Measurements from ENCODE around the gene MCM10.
"Not testable (repeated sequence)": the region's sequence is repeated elsewhere in the genome, so short reads cannot be mapped to it uniquely, and the experiment has no call there.

Gene MCM10

DNA sequence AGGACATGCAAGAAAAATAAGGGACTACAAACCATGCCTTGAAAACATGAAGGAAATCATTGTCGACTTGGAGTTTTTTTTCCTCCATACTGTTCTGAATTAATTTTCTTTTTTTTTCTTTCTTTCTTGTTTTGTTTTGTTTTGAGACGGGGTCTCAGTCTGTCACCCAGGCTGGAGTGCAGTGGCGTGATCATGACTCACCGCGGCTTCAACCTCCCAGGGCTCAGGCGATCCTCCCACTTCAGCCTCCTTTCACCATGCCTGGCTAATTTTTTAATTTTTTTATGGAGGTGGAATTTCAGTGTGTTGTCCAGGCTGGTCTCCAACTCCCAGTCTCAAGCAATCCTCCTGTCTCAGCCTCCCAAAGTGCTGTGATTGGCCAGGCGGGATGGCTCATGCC is 61.2 kb downstream of the MCM10 start:
- no peak for DNase-seq

DNA sequence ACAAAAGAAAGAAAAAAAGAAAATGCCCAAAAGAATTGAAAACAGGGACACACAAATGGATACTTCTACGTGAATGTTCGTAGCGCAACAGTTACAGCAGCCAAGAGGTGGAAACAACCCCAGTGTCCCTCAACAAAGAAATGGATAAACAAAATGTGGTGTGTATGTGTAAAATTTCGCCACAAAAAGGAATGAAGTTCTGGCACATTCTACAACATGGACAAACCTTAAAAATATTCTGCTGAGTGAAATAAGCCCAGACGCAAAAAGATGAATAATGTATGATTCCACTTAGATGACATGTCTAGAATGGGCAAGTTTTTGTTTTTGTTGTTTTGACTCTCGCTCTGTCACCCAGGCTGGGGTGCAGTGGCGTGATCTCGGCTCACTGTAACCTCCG is 61.9 kb downstream of the MCM10 start:
- DNase-seq, result no peak

DNA sequence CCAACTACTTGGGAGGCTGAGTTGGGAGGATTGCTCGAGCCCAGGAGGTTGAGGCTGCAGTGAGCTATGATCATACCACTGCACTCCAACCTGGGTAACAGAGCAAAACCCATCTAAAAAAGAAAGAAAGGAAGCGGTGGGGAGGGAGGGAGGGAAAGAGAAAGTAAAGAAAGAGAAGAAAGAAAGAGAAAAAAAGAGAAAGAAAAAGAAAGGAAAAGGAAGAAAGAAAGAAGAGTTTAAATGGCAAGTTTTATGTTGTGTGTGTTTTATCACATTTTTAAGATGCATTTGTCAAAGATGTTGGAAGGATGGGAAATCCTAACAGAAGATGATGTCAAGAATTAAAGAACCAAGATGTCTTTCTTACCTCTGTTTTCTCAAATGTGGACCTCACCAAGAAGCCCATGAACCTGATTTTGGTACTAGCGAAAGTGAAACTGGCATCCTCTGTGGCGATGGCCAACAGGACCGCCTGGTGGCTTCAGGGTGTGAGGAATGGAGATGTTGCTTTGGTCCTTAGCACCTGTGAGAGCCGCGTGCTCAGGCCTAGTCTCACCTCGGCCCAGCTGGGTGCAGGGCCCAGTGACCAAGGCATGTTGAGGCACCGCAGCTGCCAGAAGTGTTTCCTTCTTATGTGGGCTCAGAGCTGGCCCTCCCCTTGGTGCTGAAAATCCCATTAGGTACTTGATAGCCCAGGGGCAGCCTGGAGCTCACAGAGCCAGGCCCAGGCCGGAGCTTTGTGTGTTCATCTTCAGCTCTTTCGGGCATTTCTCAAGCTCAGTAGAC is 63.0 kb downstream of the MCM10 start:
- DNase-seq, result no peak

DNA sequence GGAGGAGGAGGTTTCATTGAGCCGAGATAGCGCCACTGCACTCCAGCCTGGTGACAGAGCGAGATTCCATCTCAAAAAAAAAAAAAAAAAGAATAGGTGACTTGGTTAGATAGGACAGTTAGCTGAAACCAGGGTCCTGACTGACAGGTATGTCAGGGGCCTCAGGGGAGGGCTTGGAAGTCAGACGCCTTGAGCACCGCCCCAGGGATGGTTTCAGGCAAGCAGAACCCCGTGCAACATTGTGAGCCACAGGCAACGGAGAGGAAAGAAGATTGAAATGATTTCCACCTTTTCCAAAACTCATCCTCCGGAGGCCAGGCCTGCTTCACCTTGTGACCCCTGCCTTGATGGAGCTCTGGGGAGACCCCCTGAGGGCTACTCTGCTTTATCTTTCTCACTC is 64.2 kb downstream of the MCM10 start:
- DNase-seq, result no peak

DNA sequence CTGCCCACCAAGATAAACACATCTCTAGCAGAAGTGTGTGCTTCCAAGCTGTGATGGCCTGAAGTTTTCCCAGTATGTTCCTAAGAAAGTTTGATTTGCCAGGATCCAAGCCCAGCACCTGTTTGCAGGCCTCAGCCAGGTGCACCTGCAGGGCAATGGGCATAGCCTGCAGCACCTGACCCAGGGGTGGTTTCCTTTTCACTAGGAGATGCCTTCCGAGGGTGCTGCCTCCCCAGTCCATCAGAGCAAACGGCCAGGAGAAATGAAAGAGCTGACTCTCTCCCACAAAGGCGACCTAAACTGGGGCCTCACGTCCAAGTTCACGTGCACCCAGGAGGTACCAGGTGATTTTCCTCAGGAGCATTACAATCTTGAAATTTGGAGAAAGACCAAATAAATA is 65.7 kb downstream of the MCM10 start:
- DNase-seq, result no peak

DNA sequence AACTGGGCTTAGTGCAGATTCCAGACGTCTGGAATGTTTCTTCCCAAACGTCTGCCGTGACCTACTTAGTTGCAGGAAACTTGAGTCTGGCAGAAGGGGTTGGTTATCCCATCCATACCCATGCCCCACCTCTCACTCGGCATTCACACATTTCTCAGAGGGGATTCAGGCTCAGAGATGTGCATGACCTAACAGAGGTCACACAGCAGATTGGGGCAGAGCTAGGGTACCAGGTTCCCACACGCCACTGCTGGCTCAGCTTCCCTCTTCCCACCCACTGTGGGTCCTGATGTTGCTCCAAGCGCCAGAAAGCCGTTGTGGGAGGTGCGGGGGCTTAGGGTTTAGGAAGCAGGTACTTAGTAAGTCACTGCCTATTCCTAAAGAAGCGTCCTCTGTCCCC is 69.8 kb downstream of the MCM10 start:
- no peak for DNase-seq

DNA sequence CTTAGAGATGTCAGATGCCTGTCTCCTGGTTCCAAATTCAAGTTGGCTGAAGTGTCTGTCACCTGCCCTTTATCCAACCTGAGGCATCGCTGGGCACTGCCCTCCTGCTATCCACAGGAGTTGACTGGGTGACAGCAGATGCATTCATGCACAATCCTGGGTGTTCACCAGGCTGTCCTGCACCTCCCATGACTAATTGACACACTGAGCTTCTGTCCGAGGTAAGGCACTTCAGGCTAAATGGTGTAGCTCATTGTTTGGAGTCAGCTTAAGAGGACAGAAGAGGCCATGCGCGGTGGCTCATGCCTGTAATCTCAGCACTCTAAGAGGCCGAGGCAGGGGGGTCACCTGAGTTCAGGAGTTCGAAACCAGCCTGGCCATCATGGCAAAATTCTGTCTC is 70.5 kb downstream of the MCM10 start:
- DNase-seq, result no peak

DNA sequence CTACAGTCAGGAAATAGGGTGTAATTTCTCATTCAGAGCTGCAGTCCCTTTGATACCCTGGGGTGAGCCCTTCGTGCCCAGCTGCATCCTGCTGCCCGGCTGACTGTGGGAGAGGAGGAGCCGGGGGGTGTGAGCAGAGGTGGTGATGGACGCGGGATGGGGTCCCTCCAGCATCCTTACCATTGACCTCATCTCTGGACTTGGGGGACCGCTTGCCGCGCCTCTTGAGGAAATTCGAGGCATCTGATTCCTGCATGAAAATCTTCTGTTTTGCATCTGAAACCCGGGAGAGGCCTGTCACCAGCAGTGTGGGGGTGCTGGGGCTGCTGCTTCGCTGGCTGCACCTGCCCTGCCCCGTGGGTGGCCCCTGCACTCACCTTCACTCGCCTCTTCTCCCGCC is 72.0 kb downstream of the MCM10 start:
- no peak for DNase-seq

DNA sequence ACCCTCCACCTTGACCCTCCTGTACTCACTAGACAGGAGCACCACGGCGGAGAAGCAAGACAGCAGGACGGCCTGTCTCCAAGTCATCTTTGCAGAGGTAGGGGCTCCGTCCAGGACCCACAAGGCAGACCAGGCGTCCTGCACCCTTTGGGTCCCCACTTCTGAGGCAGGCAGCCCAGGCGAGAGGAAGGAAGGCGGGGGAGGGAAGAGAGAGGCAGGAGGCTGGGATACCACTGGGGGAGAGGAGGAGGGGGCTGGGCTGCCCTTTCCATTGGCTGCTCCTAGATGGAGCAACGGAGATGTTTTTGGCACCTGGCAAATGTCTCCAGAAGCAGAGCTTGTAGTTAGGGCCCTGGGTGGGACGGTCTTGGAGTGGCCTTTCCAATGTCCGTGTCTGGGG is 72.8 kb downstream of the MCM10 start, which contains the start of gene UCMA:
TSS of gene UCMA (minus strand) at position 203 of the 400 bp plus-strand sequence. CDS start at position 87, 116 bp downstream.
- DNase-seq, result no peak

DNA sequence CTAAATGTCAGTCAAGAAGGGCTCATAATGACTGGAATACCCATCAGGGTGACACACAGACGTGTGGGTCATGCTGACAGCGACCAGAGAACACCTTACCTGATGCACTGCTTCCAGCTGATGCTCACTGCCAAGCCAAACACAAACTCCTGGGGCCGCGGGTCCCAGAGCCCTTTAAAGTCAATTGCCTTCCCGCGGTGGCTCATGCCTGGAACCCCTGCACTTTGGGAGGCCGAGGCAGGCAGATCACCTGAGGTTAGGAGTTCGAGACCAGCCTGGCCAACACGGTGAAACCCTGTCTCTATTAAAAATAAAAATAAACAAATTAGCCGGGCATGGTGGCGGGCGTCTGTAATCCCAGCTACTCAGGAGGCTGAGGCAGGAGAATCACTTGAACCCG is 73.4 kb downstream of the MCM10 start:
- DNase-seq, result not testable (repeated sequence)

DNA sequence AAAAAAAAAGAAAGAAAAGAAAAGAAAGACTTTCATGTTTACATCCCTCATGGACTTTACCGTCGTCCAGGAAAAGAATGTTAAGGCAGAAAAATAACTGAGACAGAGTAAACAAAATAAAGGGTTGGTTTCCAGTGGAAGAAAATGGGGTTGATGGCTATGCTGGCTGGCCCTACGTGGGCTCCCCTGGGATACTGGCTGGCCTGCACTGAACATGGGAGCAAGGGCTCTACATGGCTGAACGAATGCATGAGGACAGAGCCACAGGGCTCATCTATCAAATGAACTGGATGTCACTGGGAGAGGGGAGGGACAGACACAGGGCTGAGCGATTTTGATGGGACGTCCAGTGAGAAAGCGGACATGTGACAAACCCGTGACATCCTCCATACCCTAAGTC is 75.3 kb downstream of the MCM10 start:
- no peak for DNase-seq

DNA sequence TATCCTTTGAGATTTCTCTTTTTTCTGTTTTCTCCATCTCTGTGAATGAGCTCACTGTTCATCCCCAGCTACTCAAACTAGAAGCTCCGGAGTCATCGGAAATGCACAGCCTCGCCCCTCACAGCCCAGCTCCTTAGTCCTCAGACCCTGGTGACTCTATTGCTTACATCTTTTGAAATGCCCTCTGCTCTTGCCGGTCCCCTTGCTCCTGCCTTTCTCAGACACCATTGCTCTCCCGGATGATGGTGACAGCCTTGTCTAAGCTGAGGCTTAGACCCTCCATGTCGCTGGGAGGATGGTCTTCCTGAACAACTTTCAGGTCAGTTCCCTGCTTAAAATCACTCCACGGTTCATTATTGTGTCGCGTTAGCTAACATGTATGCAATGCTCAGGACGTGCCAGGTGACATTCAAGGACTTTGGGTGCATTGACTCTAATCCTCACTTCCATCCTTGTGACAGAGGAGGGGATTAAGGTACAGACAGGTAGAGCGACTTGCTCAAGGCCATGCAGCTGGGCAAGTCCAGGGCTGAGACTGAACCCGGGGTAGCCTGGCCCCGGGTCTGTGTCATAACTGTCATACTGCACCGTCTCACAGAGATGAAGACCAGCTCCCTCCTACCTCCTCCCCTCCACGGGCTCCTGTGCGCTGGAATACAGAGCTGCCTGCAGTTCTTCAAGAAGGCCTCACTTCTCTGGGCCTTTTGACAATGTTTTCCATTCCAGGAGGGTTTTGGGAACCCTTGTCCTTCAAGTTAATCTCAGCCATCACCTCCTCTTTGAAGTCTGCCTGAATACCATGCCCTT is 77.1 kb downstream of the MCM10 start:
- no peak for DNase-seq

DNA sequence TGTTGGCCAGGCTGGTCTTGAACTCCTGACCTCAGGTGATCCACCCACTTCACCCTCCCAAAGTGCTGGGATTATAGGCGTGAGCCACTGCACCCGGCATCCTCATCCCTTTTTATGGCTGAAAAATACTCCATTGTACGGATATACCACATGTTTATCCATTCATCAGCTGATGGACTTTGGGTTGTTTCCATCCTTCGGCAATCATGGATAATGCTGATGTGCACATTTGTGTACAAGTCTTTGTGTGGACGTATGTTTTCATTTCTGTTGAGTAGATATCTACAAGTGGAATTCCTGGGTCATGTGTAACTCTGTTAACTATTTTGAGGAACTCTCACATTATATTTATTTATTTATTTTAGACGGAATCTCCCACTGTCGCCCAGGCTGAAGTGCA is 78.6 kb downstream of the MCM10 start:
- DNase-seq, result no peak

DNA sequence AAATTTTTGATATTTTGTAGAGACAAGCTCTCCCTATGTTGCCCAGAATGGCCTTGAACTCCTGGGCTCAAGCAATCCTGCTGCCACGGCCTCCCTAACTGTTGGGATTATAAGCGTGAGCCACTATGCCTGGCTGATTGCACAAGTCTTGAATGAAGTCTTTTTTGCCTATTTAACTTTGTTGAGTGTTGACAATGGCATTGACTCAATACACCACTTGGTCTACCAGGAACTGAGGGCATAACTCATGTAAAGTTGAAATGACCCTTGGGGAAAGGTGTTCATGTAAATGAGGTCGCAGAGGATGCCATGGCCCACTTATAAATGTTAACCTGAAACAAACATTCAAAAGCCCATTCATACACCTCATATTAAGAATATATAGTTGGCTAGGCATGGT is 80.3 kb downstream of the MCM10 start:
- DNase-seq, result no peak

DNA sequence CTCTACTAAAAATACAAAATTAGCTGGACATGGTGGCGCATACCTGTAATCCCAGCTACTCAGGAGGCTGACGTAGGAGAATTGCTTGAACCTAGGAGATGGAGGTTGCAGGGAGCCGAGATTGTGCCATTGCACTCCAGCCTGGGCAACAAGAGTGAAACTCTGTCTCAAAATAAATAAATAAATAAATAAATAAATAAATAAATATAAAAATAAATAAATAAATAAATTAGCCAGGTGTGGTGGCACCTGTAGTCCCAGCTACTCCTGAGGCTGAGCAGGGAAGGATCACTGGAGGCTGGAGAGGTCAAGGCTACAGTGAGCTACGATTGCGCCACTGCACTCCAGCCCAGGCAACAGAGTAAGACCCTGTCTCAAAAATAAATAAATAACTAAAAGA is 80.9 kb downstream of the MCM10 start:
- not testable (repeated sequence) for DNase-seq

DNA sequence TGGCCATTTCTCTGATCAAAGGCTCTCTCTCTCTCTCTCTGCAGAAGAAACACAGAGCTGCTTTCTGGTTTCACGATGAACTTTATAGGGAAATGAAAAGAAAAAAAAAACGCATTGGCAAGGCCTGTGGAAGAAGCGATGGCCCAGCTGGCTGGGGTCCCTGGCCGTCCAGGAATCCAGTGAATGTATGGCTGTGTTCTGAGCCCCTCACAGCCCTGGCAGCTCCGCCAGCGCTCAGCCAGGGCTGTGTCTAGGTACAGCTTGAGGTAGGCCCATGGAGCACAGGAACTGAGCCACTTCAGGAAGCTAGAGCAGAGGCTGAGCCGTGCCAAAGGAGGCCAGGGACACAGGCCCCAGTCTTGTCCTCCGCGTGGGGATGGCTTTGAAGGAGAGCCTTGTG is 85.9 kb downstream of the MCM10 start:
- DNase-seq, result no peak

DNA sequence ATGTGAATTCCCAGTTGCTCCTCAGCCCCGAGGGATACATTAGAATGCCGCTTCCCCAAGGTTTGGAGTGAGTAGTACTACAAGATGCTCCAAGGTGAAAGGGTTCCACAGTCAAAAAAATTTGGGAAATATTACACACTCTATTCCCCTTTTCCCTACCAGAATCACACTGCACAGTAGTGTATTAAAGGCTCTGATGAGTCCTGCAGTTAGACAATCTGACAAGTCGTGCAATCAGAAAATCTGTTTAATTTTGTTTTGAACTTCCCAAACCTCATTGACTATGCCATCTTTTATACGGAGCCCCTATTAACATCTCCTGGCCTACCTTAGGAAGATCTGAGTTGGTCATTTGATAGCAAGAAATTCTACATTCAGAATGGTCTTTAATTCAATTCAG is 86.4 kb downstream of the MCM10 start:
- DNase-seq, result no peak

DNA sequence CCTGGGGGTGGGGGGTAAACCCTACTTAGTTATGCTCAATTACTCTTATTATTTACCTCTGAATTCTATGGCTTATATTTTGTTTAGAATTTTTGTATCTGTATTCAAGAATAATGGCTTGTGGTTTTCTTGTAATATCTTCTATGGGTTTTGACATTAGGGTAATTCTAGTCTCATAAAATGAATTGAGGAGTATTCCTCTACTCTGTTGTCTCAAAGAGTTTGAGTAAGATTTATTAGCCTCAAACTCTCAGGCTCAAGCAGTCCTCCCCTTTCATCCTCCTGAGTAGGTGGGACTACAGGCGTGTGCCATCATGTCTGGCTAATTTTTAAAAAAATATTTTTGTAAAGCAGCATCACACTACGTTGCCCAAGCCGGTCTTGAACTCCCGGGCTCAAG is 92.4 kb downstream of the MCM10 start:
- no peak for DNase-seq

DNA sequence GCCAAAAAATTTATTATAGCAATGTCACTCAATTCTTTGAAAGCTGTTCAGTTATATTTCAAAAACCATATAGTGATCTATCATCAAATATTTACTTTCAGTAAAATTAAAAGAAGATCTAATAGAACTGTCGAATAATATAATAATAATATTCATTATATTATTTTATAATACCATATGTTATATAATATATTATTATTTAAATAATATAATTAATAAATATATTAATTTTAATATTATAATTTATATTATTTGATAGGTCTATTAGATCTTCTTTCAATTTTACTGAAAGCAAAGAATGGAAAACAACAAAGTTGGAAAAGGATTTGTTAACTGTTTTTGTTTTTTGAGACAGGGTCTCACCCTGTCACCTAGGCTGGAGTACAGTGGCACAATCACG is 95.3 kb downstream of the MCM10 start:
- DNase-seq, result no peak

DNA sequence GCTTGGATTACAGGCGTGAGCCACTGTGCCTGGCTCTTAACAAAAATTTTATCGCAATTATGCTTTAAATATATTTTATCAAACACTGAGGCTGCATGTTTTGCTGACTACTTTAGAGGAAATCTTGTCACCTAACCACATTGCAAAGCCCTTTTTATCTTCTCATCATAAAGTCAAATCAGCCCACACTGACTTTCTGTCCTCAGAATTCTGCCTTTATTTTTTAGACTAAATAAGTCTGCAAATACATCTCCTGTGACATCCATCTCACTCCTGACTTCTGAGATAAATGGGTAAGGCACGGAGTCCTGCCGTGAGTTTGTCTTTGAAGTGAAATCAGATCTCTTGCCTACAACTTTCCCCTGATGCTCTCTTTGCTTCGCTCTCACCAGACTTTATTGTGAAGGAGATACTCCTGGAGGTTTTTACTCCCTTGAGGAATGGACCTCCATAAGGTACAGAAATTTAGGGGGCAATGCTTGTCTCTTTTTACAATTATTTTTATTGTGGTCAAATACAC is 96.3 kb downstream of the MCM10 start:
- DNase-seq, result no peak
